Mesendoderm (in vitro differentiated cells): Measurements from ENCODE around the gene USP11.

Source experiments
- DNase-seq: peaks from one replicate; pipeline ENCODE4 v3.0.0; 2013
- H2AK5ac ChIP-seq: 2 replicates; pipeline ENCODE4 v1.6.1; 2013; ENCODE audit warnings: low read length, inconsistent platforms
- H2BK120ac ChIP-seq: 2 replicates; pipeline ENCODE4 v1.6.1; 2013; ENCODE audit warnings: low read depth, mild to moderate bottlenecking, low read length, moderate library complexity, mixed read lengths
- H2BK15ac ChIP-seq: replicated peaks from 2 replicates; pipeline ENCODE4 v1.6.1; 2013; ENCODE audit warnings: low read depth, mild to moderate bottlenecking, moderate library complexity
- H2BK5ac ChIP-seq: 2 replicates; pipeline ENCODE4 v1.6.1; 2013; ENCODE audit warnings: low read length, inconsistent platforms
- H3K18ac ChIP-seq: 2 replicates; pipeline ENCODE4 v1.6.1; 2013; ENCODE audit warnings: mild to moderate bottlenecking, low read length, mixed read lengths
- H3K23ac ChIP-seq: one replicate; pipeline ENCODE4 v1.6.1; 2013; ENCODE audit warnings: low read length
- H3K27ac ChIP-seq: 2 replicates; pipeline ENCODE4 v1.5.1; 2013; ENCODE audit warnings: low read depth, mild to moderate bottlenecking, inconsistent platforms, low read length, moderate library complexity
- H3K27me3 ChIP-seq: 2 replicates; pipeline ENCODE4 v1.6.1; 2013; ENCODE audit warnings: low read length, control low read depth, mild to moderate bottlenecking, inconsistent platforms; ENCODE audit not compliant: insufficient read depth, poor library complexity
- H3K36me3 ChIP-seq: 2 replicates; pipeline ENCODE4 v1.6.1; 2013; ENCODE audit warnings: low read length, inconsistent platforms; ENCODE audit not compliant: control insufficient read depth, insufficient read depth
- H3K4ac ChIP-seq: one replicate; pipeline ENCODE4 v1.6.1; 2013; ENCODE audit warnings: low read depth, mild to moderate bottlenecking, low read length, moderate library complexity
- H3K4me1 ChIP-seq: 2 replicates; pipeline ENCODE4 v1.6.1; 2013; ENCODE audit warnings: low read depth, low read length, inconsistent platforms; ENCODE audit not compliant: control insufficient read depth
- H3K4me2 ChIP-seq: 2 replicates; pipeline ENCODE4 v1.6.1; 2013; ENCODE audit warnings: low read length
- H3K4me3 ChIP-seq: 2 replicates; pipeline ENCODE4 v1.5.1; 2013; ENCODE audit warnings: mild to moderate bottlenecking, low read length
- H3K56ac ChIP-seq: one replicate; pipeline ENCODE4 v1.6.1; 2013; ENCODE audit warnings: low read length
- H3K79me1 ChIP-seq: 2 replicates; pipeline ENCODE4 v1.6.1; 2013; ENCODE audit warnings: low read length, inconsistent platforms
- H3K79me2 ChIP-seq: 2 replicates; pipeline ENCODE4 v1.6.1; 2013; ENCODE audit warnings: mild to moderate bottlenecking, low read length; ENCODE audit not compliant: control insufficient read depth, insufficient read depth
- H3K9ac ChIP-seq: 2 replicates; pipeline ENCODE4 v1.6.1; 2013; ENCODE audit warnings: low read length, inconsistent platforms
- H4K5ac ChIP-seq: one replicate; pipeline ENCODE4 v1.6.1; 2013; ENCODE audit warnings: low read length
- H4K8ac ChIP-seq: one replicate; pipeline ENCODE4 v1.6.1; 2013; ENCODE audit warnings: low read depth, mild to moderate bottlenecking, control low read depth, low read length, moderate library complexity
- WGBS: extraction: QIAGEN DNeasy Blood & Tissue Kit; methylation state at CpG from one replicate; pipeline ENCODE4 v1.1.7; 2013; ENCODE audit warnings: low lambda C conversion rate, missing lambda C conversion rate; ENCODE audit not compliant: insufficient coverage; ENCODE audit errors: extremely low coverage; 5-methylcytosine and 5-hydroxymethylcytosine counted together

Gene USP11

GRCh38 chrX:47244676-47245075 lies 11.9 kb downstream of the USP11 start:
- Histone ChIP-seq H3K27ac (no peak overlapping the region), H3K18ac (no peak overlapping the region), H3K36me3 (peaks cover 1% of the 10 kb centered on the region), H3K79me2 (no peaks in the 10 kb centered on the region), H3K4ac (no peak overlapping the region), H3K9ac (no peak overlapping the region), H3K4me3 (no peak overlapping the region), H4K8ac (no peak overlapping the region), H3K79me1 (no peaks in the 10 kb centered on the region), H2AK5ac (no peak overlapping the region), H3K23ac (no peak overlapping the region), H4K5ac (no peak overlapping the region), H3K4me2 (no peak overlapping the region), H3K56ac (no peak overlapping the region), H2BK5ac (no peak overlapping the region), H3K4me1 (no peaks in the 10 kb centered on the region), H2BK120ac (no peak overlapping the region), H3K27me3 (no peaks in the 10 kb centered on the region), H2BK15ac (no peak overlapping the region)
- no CpG with 5 or more reads among the region's 16 CpGs for WGBS
- DNase-seq, result no peak

DNA sequence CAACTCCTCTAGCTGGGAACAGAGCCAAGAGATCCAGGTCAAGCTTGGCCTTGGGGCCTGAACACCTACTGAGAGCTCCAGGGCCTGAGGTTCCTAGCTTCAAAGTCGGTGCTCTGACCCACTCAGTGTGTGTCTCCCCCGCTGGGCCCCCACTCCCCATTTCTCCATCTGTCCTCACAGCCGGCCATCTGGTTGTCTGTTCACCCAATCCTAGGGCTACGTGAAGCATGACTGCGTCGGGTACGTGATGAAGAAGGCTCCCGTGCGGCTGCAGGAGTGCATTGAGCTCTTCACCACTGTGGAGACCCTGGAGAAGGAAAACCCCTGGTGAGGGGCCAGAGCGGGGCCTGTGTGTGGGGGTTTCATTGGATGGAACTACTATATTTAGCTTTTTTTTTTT lies 12.3 kb downstream of the USP11 start:
- Histone ChIP-seq H3K79me2 (no peaks in the 10 kb centered on the region), H3K79me1 (no peaks in the 10 kb centered on the region), H3K23ac (no peak overlapping the region), H3K4me1 (no peaks in the 10 kb centered on the region), H4K8ac (no peak overlapping the region), H3K56ac (no peak overlapping the region), H3K4me2 (no peak overlapping the region), H3K4ac (no peak overlapping the region), H3K27me3 (no peaks in the 10 kb centered on the region), H3K4me3 (no peak overlapping the region), H3K9ac (no peak overlapping the region), H3K36me3 (peaks cover 1% of the 10 kb centered on the region), H3K27ac (no peak overlapping the region), H3K18ac (no peak overlapping the region), H2BK5ac (no peak overlapping the region), H2BK15ac (no peak overlapping the region), H2AK5ac (no peak overlapping the region), H2BK120ac (no peak overlapping the region), H4K5ac (no peak overlapping the region)
- no peak for DNase-seq
- WGBS, result no CpG with 5 or more reads among the region's 10 CpGs

GRCh38 chrX:47247206-47247998 lies 14.6 kb downstream of the USP11 start:
- H3K79me1 ChIP-seq, result no peaks in the 10 kb centered on the region
- no peak for DNase-seq
- no peak overlapping the region for H4K8ac ChIP-seq
- H3K56ac ChIP-seq, result no peak overlapping the region
- no peak overlapping the region for H2AK5ac ChIP-seq
- H3K4me1 ChIP-seq, result no peaks in the 10 kb centered on the region
- H3K27me3 ChIP-seq, result no peaks in the 10 kb centered on the region
- no peak overlapping the region for H3K9ac ChIP-seq
- no peak overlapping the region for H3K18ac ChIP-seq
- H3K4me2 ChIP-seq, result no peak overlapping the region
- H3K79me2 ChIP-seq, result no peaks in the 10 kb centered on the region
- no peak overlapping the region for H2BK120ac ChIP-seq
- WGBS, result no CpG with 5 or more reads among the region's 23 CpGs
- no peaks in the 10 kb centered on the region for H3K36me3 ChIP-seq
- no peak overlapping the region for H3K23ac ChIP-seq
- H4K5ac ChIP-seq, result no peak overlapping the region
- no peak overlapping the region for H2BK15ac ChIP-seq
- H3K27ac ChIP-seq, result no peak overlapping the region
- no peak overlapping the region for H3K4me3 ChIP-seq
- H3K4ac ChIP-seq, result no peak overlapping the region
- no peak overlapping the region for H2BK5ac ChIP-seq

DNA sequence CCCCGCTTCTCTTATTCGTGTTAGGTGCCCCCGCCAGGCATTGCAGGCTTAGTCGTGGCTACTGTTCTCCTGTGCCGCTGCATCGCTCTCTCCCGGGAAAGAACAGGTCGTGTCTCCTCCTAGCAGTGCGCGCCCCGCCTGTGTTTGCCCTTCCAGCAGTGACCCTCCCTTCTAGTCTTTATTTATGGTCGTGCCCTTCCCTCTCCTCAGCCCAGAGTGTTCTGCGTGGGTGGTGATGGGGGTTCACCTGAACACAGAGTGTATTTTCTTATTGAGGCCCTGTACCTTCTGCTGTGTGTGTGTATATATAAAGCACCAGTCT lies 15.2 kb downstream of the USP11 start:
- no peak overlapping the region for H2AK5ac ChIP-seq
- H3K79me2 ChIP-seq, result no peaks in the 10 kb centered on the region
- H2BK5ac ChIP-seq, result no peak overlapping the region
- no peak overlapping the region for H4K5ac ChIP-seq
- H2BK15ac ChIP-seq, result no peak overlapping the region
- no peak overlapping the region for H3K23ac ChIP-seq
- no peak for DNase-seq
- no peak overlapping the region for H3K4me3 ChIP-seq
- H3K36me3 ChIP-seq, result no peaks in the 10 kb centered on the region
- H4K8ac ChIP-seq, result no peak overlapping the region
- H3K27me3 ChIP-seq, result no peaks in the 10 kb centered on the region
- no peak overlapping the region for H3K9ac ChIP-seq
- H3K4ac ChIP-seq, result no peak overlapping the region
- no CpG with 5 or more reads among the region's 13 CpGs for WGBS
- H2BK120ac ChIP-seq, result no peak overlapping the region
- H3K4me2 ChIP-seq, result no peak overlapping the region
- no peaks in the 10 kb centered on the region for H3K4me1 ChIP-seq
- no peak overlapping the region for H3K27ac ChIP-seq
- no peaks in the 10 kb centered on the region for H3K79me1 ChIP-seq
- H3K56ac ChIP-seq, result no peak overlapping the region
- no peak overlapping the region for H3K18ac ChIP-seq

DNA sequence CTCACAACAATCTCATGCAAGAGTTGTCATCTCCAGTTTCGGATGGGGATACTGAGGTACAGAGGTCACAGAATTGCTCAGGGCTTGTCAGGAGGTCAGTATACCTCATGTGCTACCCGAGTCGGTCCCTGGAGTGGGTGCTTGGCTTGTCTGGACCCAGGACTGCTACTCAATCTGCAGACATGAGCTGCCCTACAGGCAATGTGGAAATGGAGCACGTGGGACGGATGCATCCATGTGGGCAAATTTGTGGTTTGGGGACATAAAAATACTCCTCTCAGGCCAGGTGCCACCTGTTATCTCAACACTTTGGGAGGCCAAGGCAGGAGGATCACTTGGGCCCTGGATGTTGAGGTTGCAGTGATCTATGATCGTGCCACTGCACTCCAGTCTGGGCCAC lies 15.8 kb downstream of the USP11 start:
- H3K79me1 ChIP-seq, result no peaks in the 10 kb centered on the region
- WGBS, result no CpG with 5 or more reads among the region's 6 CpGs

GRCh38 chrX:47250017-47250347 lies 17.2 kb downstream of the USP11 start:
- Histone ChIP-seq H3K27ac (no peak overlapping the region), H2AK5ac (no peak overlapping the region), H3K4me3 (no peak overlapping the region), H3K4me1 (no peaks in the 10 kb centered on the region), H2BK5ac (no peak overlapping the region), H3K36me3 (no peaks in the 10 kb centered on the region), H3K9ac (no peak overlapping the region), H3K18ac (no peak overlapping the region), H3K56ac (no peak overlapping the region), H3K4me2 (no peak overlapping the region), H3K4ac (no peak overlapping the region), H4K8ac (no peak overlapping the region), H3K27me3 (no peaks in the 10 kb centered on the region), H2BK120ac (no peak overlapping the region), H3K79me1 (no peaks in the 10 kb centered on the region), H3K23ac (no peak overlapping the region), H2BK15ac (no peak overlapping the region), H3K79me2 (no peaks in the 10 kb centered on the region), H4K5ac (no peak overlapping the region)
- DNase-seq, result no peak
- no CpG with 5 or more reads among the region's 6 CpGs for WGBS

More for the DNA sequence above, 15.8 kb downstream of the USP11 start:
- DNase-seq, result no peak
- Histone ChIP-seq H3K23ac (no peak overlapping the region), H2AK5ac (no peak overlapping the region), H4K8ac (no peak overlapping the region), H3K27ac (no peak overlapping the region), H3K4me2 (no peak overlapping the region), H2BK5ac (no peak overlapping the region), H3K4me3 (no peak overlapping the region), H3K18ac (no peak overlapping the region), H3K56ac (no peak overlapping the region), H4K5ac (no peak overlapping the region), H3K27me3 (no peaks in the 10 kb centered on the region), H3K4me1 (no peaks in the 10 kb centered on the region), H3K36me3 (no peaks in the 10 kb centered on the region), H3K9ac (no peak overlapping the region), H3K79me2 (no peaks in the 10 kb centered on the region), H2BK15ac (no peak overlapping the region), H3K4ac (no peak overlapping the region), H2BK120ac (no peak overlapping the region)
